Stimulated activated CD4-positive, alpha-beta T cell treated with anti-CD3 and anti-CD28 coated beads, Interleukin-1b, Interleukin-23, amount 100 ng/mL, for 48 hours (primary cell): Measurements from ENCODE around the gene NLRC4.
"Not testable (repeated sequence)": the region's sequence is repeated elsewhere in the genome, so short reads cannot be mapped to it uniquely, and the experiment has no call there.

Experiments
- DNase-seq: peaks from one replicate; pipeline ENCODE4 v3.0.0-alpha.2; 2020

The NLRC4 gene

GRCh38 chr2:32237996-32238395 lies 26.7 kb downstream of the NLRC4 start:
- DNase-seq, result no peak

GRCh38 chr2:32237488-32237887 lies 27.2 kb downstream of the NLRC4 start:
- no peak for DNase-seq

- no peak for DNase-seq
Measured at GRCh38 chr2:32235315-32235714, 29.4 kb downstream of the NLRC4 start.

- no peak for DNase-seq
Measured at GRCh38 chr2:32231959-32232358, 32.7 kb downstream of the NLRC4 start.

- DNase-seq, result no peak
Measured at GRCh38 chr2:32229635-32230034, 35.1 kb downstream of the NLRC4 start.

- DNase-seq, result no peak
Measured at GRCh38 chr2:32228181-32228580, 36.5 kb downstream of the NLRC4 start.

GRCh38 chr2:32227492-32227891 lies 37.2 kb downstream of the NLRC4 start:
- no peak for DNase-seq

GRCh38 chr2:32222966-32223365 lies 41.7 kb downstream of the NLRC4 start:
- DNase-seq, result no peak

GRCh38 chr2:32220445-32220844 lies 44.2 kb downstream of the NLRC4 start:
- no peak for DNase-seq

- DNase-seq, result no peak
Measured at GRCh38 chr2:32212295-32212694, 52.4 kb downstream of the NLRC4 start.

GRCh38 chr2:32210767-32211408 lies 53.8 kb downstream of the NLRC4 start:
- DNase-seq, result no peak

GRCh38 chr2:32203428-32203827 lies 61.3 kb downstream of the NLRC4 start:
- DNase-seq, result not testable (repeated sequence)

- DNase-seq, result no peak
Measured at GRCh38 chr2:32200814-32201213, 63.9 kb downstream of the NLRC4 start.

GRCh38 chr2:32192418-32192817 lies 72.3 kb downstream of the NLRC4 start:
- DNase-seq, result no peak

- DNase-seq, result no peak
Measured at GRCh38 chr2:32189011-32189410, 75.7 kb downstream of the NLRC4 start.

GRCh38 chr2:32182667-32183066 lies 82.0 kb downstream of the NLRC4 start:
- no peak for DNase-seq
